ENCODE measurements around the gene ACTL8.

Gene ACTL8, protein sequence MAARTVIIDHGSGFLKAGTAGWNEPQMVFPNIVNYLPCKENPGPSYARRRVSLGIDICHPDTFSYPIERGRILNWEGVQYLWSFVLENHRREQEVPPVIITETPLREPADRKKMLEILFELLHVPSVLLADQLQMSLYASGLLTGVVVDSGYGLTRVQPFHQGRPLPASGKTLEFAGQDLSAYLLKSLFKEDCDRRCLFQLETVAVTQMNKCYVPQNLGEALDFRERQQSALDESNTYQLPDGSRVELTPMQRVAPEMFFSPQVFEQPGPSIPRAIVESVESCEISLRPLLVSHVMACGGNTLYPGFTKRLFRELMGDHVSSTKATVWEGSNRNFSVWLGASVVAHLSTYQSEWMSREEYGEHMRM

GRCh38 chr1:17755120-17755519 is at the start of gene ACTL8:
ACTL8 (plus strand) TSS chr1:17755333; CDS start chr1:17823009, 67,676 bp downstream.
- no peak for DNase-seq (ENCODE audit: low spot score)

DNA sequence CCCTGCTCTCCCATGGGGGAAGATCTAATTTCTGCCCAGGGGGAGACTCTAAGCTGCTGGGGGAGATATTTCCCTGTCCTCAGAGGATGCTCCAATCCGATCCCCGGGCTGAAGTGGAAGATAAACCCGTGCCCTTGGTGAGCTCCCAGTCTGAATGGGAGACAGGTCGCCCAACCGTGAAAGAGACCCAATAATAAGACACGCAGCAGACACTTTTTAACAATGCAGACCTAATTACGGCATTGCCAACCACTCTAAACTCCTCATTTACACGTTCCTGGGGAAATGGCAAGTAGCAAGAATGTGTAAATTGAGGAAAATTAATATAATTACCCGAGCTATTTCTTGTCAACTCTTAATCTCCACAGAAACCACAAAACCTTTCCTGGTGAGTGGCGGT is 48.7 kb upstream of the ACTL8 start:
- no peak for DNase-seq (ENCODE audit: low spot score)

- DNase-seq (ENCODE audit: low spot score) = no peak
Measured at GRCh38 chr1:17709981-17710380, 45.2 kb upstream of the ACTL8 start.

DNA sequence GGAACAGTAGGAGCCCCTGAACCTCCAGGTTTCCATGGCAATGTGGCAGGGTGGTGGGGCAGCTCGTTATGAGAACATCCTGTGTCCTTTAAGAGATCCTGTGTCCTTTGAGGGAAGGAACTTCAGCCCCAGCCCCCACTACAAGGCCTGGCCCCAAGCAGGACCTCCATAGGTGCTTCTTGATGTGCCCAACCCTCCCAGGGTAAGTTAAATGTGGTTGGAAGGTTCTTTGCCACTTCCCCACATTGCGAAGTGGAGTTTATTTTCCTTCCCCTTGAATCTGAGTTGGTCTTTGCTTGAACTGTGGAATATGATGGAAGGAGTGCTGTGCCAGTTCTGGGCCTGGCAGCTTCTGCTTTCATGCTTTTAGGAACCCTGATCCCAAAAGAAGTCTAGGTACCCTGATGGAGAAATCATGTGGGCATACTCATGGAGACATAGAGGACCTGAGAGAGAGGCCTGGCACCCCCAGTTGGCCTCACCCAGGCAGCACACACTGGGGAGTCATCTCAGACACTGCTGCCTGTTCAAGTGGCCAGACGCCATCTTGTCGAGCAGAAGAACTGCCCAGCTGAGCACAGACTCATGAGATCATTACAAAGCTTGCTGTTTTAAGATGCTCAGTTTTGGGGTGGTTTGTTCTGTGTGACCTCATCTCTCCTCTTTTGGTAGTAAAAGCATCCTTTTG is 44.1 kb upstream of the ACTL8 start:
- DNase-seq (ENCODE audit: low spot score) = no peak

DNA sequence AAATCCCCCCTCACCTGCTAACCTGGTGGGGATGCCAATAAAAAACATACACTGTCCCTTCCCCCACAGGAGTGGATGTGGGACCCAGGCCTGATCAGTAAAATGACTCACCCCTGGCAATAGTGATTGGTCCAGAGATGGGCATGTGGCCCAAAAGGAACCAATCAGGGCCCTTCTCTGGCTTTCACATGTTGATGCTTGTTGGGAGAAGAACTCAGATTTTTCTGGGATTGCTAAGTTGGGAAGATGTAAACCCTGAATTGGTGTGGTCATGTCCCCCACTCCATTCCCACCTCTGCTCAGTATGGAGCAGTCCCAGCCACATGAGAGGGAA is 43.6 kb upstream of the ACTL8 start:
- DNase-seq (ENCODE audit: low spot score) = no peak

GRCh38 chr1:17711941-17712340 is 43.2 kb upstream of the ACTL8 start:
- no peak for DNase-seq (ENCODE audit: low spot score)

GRCh38 chr1:17713993-17714392 is 41.1 kb upstream of the ACTL8 start:
- no peak for DNase-seq (ENCODE audit: low spot score)

DNA sequence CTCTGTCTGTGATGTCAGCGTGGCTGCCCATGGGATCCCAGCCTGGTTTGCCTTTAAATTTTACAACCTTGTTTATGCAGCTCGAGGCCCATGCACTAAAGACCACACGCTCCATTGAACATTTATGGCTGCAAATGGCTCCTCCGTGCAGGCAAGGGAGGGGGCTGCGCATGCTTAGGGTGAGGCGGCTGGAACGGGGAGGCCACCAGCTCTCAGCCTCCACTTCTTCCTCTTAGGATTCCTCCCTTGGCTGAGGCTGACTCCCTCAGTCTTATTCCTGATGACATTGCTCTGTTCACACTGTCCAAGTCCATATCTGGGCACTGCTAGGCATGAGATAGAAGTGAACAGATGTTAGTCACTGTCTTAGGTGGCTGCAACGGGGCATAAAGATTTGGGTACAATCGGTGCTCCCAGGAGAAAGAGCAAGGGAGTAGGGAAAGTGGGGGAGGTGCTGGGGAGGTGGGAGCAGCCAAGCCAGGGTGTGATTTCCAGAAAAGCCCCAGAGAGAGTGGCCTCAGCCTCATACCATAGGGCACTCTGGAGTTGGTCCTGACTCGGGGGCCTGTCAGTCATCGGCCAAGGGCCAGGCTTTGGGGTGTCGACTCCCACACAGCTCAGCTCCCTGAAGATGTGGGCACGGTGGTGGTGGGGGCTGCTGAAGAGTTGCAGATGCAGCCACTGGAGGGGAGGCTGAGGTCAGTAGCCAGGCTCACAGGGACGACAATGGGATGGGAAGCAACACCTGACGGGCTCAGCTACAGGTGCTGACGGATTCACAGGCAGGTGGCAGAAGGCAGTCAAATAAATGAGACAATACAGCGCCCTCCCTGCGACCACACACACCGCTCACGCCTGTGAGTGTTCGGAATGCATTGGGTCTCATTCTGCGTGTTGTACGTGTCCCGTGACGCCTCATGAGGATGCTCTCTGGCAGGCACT is 37.3 kb upstream of the ACTL8 start:
- no peak for DNase-seq (ENCODE audit: low spot score)

DNA sequence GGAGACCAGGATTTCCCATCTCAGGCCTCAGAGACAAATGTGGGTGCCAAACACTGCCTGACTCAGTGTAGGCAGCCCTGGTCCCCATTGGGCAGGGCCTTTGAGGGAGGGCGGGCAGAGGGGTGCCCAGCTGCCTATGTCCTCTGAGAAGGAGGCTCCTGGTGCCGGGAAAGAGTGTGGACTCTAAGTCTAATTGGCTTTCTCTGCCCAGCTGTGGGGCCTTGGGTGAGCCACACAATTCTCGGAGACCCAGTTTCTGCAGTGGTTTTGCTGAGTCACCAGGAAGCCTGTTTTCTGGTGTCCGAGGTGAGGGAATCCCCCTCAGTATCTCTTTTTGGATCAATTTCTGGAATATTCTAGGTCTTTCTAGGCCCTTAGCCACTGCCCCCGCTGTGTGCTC is 35.3 kb upstream of the ACTL8 start:
- no peak for DNase-seq (ENCODE audit: low spot score)

DNA sequence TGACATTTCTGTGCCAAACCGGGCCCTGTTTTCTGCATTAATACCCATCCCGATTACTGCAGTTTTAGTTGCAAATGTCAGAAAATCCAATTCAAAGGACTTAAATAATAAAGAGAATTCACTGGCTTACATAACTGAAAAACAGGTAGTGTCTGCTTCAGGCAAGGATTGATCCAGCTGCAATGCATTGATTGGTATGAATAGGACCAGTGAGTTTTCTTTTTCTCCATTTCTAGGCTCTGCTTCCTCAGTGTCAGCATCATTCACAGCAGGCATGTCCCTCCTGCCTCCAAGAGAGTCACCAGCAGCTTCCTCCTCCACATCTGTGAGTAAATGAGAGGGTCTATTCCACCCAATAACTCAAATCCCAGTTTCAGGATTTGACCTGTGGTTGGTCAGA is 33.7 kb upstream of the ACTL8 start:
- DNase-seq (ENCODE audit: low spot score) = no peak

DNA sequence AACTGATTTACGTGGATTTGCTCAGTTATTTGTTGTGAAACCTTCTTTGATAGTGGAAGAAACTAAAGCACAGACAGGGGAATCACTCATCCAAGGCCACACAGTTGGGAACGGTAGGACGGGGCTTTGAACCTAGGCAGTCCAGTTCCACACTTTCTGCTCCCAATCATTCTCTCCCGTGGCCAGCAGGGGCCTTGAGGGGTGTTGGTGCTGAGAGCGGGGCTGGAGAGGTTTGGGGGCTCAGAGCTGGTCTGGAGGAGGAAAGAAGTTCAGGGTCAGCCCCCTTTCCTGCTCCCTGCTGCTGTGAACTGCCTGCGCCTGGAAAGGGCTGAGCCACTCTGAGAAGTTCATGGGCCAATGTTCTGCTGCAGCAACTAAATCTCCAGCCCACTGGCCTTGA is 31.4 kb upstream of the ACTL8 start:
- no peak for DNase-seq (ENCODE audit: low spot score)

- DNase-seq (ENCODE audit: low spot score) = no peak
Measured at GRCh38 chr1:17724150-17724549, 31.0 kb upstream of the ACTL8 start.

- DNase-seq (ENCODE audit: low spot score) = peak; percentile 22
Measured at GRCh38 chr1:17725084-17725719, 29.9 kb upstream of the ACTL8 start.

GRCh38 chr1:17725811-17726582 is 29.1 kb upstream of the ACTL8 start:
- DNase-seq (ENCODE audit: low spot score) = no peak

GRCh38 chr1:17728123-17728712 is 26.9 kb upstream of the ACTL8 start:
- no peak for DNase-seq (ENCODE audit: low spot score)

- DNase-seq (ENCODE audit: low spot score) = no peak
Measured at GRCh38 chr1:17729248-17729647, 25.9 kb upstream of the ACTL8 start.

- DNase-seq (ENCODE audit: low spot score) = no peak
Measured at GRCh38 chr1:17729909-17730308, 25.2 kb upstream of the ACTL8 start.

- no peak for DNase-seq (ENCODE audit: low spot score)
Measured at GRCh38 chr1:17731460-17731859, 23.7 kb upstream of the ACTL8 start.

DNA sequence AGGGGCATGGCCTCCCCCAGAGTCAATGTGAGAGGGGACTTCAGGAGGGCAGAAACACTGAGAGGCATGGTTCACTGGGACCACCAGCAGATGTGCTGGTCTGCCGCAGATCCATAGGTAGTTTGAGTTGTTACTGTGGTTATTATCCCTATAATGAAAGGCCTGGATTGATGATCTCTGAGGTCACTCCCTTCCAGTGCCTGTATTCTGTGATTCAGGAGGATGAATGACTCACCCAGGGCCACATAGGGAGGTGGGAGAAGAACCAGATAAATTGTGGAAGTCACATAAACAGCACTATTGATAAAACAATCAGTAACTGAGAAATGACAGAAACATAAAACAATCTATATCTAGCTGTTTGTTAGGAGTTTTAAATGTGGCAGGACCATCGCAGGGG is 22.7 kb upstream of the ACTL8 start:
- DNase-seq (ENCODE audit: low spot score) = no peak

- DNase-seq (ENCODE audit: low spot score) = no peak
Measured at GRCh38 chr1:17733661-17734060, 21.5 kb upstream of the ACTL8 start.

DNA sequence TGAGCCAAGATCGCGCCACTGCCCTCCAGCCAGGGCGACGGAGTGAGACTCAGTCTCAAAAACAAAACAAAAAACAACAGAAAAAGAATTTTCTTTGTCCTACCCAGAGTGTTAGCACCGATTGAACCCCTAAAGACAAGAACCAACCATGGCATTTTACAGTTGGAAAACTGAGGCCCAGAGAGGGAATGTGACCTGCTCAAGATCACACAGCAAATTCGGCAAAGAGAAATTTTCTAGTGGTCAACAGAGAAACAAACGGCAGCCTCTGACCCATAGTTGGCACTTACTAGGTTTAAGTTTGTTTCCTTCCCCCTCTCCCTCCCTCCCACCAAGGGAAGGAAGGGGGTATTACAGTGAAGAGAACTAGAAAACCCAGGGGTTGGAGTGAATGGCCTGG is 20.5 kb upstream of the ACTL8 start:
- no peak for DNase-seq (ENCODE audit: low spot score)
